DND-41 (cell line): ENCODE data around the gene TRIM46.
"Not testable (repeated sequence)": the region's sequence is repeated elsewhere in the genome, so short reads cannot be mapped to it uniquely, and the experiment has no call there.

Experiments
- CTCF ChIP-seq: IDR thresholded peaks from 2 replicates; pipeline ENCODE4 v1.5.1; 2012; ENCODE audit warnings: borderline replicate concordance, low read length, moderate library complexity, mild to moderate bottlenecking; ENCODE audit not compliant: poor library complexity, severe bottlenecking; ENCODE audit errors: extremely low read depth
- EZH2 ChIP-seq: IDR thresholded peaks from 3 replicates; pipeline ENCODE4 v1.6.1; 2012; ENCODE audit warnings: borderline replicate concordance, low read depth, mild to moderate bottlenecking, moderate library complexity, low read length, inconsistent platforms; ENCODE audit not compliant: severe bottlenecking

DNA sequence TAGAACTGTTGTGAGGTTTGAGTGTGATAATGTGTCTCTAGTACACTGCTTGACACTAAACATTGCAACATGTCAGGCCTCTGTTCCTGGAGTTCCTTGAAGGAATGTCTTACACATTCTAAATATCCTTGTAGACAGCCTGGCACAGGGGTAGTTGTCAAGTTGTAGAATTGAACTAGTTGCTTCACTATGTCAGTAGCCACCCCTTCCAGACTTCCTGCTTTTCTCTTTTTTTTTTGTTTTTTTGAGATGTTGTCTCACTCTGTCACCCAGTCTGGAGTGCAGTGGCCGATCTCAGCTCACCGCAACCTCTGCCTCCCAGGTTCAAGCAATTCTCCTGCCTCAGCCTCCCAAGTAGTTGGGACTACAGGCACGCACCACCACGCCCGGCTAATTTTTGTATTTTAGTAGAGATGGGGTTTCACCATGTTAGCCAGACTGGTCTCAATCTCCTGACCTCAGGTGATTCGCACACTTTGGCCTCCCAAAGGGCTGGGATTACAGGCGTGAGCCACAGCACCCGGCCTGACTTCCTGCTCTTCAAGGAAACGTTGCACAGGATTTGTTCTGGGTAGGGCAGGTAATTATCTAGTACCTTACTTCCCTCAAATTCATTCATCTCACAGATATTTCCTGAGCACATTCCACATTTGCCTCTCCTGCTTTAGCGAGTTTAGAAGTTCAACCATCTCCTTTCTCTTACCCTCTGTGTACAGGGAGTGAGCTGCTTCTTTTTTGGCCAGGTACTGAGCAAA is 46.7 kb downstream of the TRIM46 start:
- TF ChIP-seq CTCF, EZH2: not testable (repeated sequence)
